Measurements from ENCODE around the gene HYAL2.
"Not testable (repeated sequence)": the region's sequence is repeated elsewhere in the genome, so short reads cannot be mapped to it uniquely, and the experiment has no call there.

The HYAL2 gene

DNA sequence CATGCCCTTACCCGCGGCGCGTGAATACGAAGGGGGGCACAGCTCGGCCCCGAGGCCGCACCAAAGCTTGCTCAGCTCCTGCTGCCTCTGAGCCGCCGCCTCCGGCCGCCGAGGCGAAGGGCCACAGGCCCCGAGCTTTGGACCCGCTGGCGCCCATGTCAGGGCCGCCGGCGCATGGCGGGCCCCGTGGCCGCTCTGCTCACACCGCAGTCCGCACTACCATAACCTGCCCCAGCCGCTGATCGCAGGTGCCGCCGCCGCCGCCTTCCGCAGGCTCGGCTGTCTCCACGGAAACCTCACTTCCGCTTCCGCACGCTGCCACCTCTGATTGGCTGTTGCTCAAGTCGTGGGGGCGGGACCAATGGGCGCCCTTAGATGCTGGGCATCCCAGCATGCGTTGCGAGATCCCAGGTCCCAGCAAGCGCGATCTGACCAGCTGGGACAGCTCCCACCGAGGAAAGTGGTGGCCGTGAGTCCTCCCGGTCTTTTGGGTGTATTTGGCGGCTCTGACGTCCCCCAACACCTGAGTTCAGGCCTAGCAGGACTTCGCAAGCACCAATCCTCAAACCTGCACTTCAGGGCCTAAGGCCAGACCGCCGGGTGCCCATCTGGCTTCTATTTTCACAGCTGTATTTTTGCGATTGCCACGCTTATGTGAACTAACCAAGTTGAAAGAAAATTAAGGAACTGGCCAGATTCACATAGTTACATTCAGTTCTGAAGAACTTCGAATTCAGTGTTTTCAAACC, 5.6 kb upstream of the HYAL2 start, which contains the start of gene TUSC2:
Gene TUSC2, minus strand, starts transcription at position 281 of the 749 bp plus-strand sequence. Its CDS starts 124 bp downstream, at position 157.
- DNase-seq, result peak; percentile 98

DNA sequence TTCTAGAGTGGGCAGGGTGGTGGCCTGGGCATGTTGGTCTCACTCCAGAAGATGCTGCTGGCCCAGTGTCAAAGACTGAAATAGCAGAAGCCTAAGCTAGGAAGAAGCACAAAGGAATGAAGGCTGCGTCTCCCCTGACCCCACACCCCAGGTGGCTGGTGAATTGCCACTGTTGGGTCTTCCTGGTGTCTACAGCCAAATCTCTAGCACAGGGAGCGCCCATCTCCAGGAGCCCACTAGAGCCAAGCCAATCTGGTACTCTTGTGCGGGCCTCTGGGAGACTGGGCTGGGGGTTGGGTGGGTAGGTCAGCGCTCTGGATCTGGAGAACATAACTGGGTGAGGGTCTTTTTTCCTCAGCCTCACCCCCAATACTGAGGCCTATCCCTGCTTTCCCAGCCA, 4.6 kb upstream of the HYAL2 start:
- DNase-seq, result no peak

DNA sequence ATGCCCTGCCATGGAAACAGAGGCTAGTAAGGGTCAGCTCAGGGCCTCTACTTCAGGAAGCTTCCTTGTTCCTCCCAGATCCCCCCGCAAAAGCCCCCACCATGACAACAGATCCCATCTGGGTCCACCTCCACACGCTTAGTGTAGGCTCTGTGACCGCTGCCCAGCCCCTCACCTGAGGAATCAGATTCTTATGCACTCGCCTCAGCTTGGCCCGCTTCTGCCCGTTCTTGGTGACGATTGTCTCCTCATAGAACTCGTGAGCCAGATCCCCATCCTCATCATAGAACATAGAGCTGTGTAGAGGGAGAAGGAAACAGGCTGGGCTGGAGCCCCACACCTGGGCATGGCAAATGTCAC, 3.6 kb upstream of the HYAL2 start:
- DNase-seq, result no peak

DNA sequence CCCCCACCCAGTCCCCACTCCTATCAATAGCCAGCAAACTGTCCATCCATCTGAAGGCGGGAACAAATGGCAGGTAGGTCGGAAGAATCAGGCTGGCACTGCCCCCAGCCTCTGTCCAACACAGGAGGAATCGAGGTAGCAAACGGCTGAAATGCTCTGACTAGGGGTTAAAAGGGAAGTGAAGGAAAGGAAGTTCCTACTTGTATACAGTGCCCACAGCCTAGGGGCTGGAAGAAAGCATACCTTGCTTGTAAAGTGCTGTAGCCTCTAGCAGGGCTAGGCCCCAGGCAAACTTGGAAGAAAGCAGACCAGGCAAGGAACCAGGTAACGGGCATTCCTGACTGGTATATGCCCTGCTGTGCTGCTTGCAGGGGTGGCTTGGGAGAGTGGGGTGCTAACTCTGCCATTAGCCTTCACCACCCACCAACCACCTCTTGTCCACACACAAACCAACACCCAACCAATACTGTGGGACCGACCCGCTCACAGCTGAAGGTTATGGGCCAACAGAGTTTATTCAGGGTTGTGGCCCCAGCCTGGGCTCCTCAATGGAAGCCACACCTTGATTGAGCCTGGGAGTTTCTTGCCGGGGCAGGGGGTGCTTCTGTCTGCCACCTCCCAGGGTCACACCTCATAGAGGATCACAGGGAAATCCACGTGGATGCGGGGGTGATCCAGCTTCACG, 3.1 kb upstream of the HYAL2 start:
- no peak for DNase-seq

DNA sequence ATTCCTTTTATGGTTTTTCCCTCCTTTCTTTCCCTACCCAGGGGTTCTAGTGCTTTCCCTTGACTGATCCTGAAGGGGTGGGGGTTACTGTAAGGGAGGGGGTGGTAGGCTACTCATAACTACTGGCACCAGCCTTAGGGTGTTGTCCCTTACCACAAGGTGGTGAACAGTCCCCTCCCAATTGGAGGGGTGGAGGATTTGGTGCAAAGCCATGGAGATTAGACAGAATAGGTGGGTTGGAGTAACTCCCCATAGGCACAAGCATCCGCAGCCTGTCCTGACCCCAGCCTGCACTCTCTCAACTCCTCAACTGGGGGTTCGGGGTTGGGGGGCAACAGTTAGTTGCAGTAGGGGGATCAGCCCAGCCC, 2.6 kb upstream of the HYAL2 start:
- DNase-seq, result no peak

DNA sequence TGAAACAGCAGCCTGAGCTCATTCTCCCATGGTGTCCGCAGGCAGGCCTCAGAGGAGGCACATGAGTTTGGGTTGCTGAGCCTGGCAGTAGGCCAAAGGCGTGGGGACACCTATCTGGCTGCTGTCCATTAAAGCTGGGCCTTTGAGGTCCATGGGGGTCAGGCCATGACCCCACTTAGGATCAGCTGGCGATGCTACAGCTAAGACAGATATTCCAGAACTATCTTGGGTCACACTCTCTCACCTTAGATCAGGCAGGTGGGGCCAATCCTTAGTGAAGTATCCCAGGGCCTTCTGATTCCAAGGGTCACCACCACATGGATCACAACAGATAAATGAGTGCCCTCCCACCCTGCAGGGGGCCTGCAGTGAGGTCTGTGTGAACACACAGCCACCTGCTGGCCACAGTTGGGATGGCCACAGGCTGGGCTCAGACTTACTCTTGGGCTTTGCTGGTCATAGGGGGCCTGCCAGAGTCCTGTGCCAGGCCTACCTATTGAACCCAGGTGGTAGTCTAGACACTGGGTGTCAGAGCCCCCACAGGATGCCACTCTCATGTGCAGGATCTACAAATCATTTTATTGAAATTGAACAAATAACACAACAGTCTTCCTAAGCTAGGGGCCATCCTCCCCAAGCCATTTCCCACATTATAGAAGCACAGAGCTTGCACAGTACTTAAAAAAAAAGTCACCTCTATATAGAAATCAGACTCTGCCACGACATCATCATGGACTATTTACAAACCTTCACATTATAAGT, 2.0 kb upstream of the HYAL2 start:
- DNase-seq, result peak; percentile 83

DNA sequence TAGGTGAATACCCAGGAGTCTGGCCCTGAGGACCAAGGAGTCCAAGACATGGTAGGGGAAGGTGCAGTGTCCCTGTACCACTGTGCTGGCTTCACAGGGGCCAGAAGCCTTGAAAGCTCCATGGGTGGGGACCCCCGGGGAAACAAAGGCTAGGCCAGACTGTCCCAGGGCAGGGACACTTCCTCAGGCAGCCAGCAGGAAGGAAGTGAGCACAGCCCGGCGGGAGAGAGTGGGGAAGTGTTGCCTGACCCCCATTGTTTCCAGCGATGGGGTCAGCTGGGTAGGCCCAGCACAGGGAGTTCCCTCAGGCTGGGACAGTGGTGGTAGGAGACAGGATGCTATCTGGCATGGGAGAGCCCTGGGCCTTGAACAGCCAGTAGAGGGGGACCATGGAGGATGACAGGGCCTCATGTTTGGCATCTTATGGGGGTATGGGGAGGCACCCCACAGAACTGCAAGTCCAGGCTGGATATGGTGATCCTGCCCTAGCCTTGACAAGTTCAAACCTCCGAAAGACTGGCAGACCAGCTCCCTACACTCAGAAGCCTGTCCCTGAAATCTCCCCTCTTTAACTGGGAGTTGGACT, 1.2 kb upstream of the HYAL2 start:
- DNase-seq, result no peak

DNA sequence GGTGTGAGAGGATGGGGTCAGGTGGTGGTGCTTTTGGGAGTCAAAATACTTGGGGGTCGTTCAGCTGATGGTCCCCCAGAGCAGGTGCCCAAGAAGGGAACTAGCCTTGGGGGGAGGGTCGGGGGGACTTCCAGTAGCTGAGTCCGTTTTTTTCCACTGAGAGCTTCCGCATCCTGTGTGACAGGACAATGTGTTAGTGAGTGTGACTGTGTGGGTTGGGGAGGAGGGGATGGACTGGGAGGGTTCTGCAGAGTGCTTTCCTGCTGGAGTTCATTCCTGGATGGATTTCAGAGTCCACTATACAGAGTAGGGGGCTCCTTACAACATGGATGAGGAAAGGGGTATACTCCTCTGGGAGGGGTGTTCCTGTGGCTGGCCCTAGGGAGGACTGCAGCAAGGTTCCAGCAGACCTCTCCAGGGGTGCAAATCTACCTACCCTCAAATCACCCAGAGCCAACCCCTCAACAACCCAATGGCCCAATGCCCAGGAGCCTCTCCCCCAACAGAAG, 601 bp upstream of the HYAL2 start:
- DNase-seq, result no peak

DNA sequence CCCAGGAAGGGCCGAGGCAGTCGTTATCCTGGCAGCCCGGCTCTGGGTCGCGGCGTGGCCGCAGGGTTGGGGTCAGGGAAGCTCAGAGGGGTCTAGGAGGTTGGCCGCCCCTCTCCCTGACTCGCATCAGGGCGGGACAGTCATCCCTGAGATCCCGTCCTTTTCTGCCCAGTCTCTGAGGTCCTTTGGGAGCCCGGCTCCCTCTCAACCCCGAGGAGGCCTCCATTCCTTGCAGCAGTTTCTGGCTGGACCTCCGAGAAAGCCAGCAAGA, 495 bp downstream of the HYAL2 start:
- no peak for DNase-seq

DNA sequence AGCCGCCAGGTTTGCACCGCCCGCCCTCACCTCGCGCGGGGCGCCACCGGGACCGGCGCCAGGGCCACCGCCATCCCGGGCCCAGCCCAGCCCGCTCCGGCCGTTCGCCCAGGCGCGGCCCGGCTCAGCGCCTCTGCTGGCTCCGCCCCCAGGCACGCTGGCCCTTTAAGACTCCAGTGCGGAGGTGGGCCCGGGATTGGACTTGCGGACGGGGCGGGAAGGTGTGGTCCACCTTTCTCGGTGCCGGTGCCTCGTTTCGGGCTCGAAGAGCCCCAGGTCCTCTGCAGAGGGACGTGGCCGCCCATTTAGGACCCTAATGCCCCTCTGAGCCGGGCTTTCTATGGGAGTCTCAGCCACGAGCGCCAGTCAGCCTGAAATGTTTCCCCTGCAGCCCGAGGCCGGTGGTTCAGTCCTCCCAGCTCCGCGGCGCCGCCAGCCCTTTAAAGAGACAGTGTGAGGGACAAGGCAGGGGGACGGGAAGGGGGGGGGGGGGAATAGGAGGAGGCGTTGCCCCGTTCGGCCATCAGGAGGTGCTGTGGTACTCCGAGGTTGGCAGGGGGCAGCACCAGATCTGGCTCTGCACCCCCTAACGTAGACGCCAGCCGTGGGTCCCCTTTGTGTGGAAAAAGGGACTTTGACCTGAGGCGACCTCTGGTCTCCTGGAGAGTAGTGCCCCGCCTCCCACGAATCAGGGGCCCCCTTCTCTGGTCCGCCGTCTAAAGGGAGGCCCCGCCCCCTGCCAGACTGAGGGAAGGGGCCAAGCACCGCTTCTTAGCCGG, 1.0 kb downstream of the HYAL2 start:
- peak; percentile 94 for DNase-seq

DNA sequence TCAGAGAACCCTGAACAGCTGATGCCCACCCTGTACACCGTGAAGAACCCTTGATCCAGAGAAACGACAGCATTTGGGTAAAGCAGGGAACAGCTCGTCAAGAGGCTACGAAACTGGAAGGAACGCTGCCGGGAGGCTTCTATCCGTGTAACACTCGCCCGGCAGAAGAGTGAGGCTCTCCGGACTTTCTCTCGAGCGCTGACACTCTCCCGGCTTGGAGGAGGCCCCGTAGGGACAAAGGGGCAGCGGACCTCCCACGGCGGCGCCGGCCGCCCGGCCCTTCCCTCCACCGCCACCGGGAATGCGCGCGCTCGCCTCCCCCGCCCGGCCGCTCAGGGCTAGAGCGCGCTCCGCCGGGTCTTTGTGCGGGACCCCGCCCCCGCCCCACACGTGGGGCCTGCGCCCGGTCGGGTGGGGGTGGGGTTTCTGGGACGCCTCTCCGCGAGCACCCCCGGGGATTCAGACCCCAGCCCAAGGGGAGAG, 1.7 kb downstream of the HYAL2 start:
- peak; percentile 81 for DNase-seq

DNA sequence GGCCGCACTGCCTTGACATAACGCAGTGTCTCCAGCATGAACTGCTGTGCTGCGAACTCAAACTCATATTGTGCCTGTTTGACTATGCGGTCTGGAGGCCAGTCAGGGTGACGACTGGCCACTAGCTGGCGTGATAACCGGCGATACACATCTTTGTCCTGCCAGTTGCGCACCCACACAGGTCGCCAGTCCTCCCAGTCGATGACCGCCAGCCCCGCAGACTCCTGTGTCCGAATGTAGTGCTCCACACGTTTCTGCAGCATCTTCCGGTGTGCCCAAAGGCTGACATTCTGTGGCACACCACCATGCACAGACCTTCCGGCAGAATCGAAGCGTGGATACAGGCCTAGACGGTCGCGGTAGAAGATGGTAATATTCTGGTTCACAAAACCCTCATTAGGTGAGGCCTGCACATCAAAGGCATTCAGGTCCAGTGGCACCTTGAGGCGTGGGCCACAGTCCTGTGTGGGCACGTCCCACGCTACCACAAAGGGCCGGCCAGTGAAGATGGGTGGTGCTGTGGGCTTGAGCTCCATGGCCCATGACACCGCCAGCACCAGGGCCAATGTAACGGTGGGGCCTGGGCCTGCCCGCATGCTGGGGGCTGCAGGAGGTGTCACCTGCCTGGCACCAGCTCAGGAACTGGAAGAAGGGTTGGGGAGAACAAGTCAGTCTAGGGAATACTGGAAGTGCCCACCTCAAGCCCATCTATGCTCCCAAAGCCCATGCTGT, 2.5 kb downstream of the HYAL2 start:
- DNase-seq, result no peak

DNA sequence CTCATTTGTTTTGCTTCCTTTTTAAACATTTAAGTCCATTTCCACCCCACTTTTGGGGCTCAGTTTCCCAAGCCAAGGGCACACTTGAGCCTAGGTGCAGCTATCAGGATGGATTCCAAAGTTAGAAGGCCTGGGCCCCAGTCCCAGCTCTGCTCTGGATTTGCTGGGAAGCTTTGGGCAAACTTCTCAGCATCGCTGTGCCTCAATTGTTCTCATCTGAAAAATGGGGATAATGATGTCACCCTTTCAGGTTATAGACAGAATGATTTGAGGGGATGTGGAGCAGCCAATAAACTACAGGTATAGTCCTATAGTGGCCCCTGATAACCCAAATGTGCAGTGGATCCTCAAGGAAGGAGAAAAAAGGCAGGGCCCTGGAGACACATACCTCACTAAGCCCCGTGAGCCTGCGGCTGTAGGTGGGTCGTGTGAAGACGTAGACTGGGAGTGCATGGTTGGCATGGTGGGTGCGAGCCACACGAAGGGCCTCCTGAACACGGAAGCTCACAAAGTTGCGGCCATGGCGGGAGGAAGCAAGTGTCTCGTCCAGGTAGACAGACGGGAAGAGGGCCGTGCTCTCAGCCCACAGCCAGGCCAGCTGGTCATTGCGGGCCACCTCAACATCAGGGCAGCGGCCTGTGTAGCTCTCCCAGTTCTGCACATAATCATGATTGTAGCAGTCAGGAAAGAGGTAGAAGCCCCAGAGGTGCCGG, 3.2 kb downstream of the HYAL2 start:
- DNase-seq, result no peak

DNA sequence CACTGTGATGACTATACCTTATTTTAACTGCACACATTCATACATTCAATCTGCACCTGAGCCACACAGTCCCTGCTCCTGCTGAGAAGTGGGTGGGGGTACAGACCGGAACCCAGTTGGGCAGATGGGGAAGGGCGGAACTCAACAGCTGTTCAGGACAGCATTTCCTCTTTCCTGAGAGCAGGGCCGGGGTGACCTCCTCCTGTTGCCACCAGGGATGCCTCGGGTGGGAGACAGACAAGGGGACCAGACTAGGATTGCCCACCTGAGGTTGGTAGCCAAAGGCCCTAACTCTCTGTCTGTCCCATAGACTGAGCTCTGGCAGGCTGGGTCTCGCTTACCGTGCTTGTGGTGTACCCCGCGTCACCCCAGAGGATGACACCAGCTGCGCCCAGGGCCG, 3.9 kb downstream of the HYAL2 start:
- DNase-seq, result no peak

DNA sequence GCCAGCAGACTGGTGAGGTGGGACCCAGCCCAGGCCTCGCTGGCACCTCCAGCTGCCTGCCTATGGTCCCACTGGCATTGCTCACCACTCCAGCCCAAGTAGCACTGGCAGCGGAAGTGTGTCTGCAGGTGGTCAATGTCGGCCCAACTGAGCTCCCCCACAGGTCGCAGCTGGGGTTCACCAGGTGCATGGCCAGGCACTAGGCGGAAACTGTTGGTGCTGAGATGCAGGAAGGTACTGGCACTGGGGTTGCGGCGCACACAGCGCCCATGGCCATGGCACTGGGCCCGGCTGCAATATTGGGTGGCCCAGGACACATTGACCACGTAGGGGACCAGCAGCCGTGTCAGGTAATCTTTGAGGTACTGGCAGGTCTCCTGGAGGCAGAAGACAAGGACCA, 4.4 kb downstream of the HYAL2 start:
- DNase-seq, result no peak

DNA sequence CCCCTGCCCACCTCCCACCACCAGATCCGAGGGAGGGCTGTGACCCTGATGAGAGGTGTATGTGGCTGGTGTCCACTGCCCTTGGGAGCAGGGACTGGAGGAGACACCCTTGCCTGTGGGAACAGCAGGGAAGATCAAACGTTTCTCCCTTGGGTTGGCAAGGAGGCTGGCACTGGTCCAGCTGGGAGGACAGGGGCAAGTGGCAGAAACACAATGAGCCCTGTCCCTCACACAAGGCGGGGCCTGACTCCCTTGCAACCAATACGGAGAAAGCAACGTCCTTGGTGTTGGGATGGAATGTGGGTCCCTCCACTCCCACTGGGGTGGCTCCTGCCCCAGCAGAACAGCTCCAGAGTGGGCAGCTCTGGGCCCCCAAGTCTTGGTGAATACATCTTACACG, 5.2 kb downstream of the HYAL2 start:
- DNase-seq, result no peak

DNA sequence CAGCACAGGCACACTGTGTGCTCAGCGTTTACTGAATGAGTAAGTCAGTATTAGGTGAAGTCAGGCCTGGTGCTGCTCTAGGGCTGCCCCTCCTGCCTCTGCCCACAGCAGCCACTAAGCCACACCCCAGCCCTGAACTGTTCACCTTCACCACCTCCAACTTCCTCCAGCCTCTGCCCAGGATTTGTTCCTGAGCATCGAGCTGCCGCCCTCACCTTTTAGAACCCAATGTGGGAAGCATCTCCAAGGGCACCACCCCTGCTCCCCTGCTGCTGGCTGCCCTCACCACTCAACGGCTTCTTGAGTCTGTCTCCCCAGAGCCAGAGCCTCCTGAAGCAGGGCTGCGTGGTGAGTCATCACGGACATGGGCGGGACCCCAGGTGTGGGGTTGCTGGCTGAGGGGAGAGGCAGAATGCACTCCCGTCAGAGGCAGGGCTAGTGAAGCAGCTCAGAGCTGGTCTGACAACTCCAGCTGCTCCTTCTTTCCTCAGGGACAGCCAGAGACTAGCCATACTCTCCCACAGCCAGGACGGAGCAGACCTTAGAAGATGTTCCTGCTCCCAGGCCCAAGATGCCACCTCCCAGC, 5.8 kb downstream of the HYAL2 start:
- DNase-seq, result no peak

DNA sequence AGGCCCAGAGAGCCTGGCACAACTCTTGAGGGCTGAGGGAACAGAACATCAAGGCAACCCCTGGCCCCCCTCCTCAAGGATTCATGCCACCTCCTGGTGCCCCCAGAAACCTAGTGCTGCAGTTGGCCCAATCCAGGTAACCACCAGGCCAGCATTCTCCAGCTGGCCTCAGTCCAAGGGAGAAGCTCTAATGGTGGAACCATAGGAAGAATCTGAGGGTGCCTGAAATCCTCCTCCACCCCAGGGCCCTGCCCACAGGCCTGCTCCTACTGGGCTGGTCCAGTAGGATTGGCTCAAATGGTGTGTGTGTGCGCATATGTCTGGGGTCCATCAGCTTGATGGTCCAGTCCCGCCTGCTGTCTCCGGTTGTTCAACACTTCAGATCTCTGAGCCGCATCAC, 7.7 kb downstream of the HYAL2 start:
- no peak for DNase-seq

DNA sequence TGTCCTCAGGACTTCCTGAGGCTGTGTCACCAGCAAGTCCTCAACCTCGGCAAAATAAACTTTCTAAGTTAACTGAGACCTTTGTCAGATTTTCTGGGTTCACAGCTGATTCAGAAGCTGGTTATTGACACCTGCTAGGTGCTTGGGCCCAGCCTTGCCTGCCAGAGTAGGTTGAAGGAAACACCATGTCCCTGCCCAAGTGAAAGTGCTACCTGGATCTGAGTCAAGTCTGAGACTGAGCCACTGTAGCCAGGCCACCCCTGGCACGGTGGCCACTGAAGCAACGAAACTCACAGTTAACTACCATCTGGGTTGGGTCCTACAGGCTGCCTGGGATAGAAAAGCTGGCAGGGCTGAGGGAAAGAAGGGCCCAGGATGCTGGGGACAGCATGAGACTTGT, 8.2 kb downstream of the HYAL2 start:
- no peak for DNase-seq

DNA sequence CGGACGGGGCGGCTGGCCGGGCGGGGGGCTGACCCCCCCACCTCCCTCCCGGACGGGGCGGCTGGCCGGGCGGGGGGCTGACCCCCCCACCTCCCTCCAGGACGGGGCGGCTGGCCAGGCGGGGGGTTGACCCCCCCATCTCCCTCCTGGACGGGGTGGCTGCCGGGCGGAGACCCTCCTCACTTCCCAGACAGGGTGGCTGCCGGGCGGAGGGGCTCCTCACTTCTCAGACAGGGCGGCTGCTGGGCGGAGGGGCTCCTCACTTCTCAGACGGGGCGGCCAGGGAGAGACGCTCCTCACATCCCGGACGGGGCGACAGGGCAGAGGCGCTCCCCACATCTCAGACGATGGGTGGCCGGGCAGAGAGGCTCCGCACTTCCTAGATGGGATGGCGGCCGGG, 10.5 kb downstream of the HYAL2 start:
- not testable (repeated sequence) for DNase-seq

DNA sequence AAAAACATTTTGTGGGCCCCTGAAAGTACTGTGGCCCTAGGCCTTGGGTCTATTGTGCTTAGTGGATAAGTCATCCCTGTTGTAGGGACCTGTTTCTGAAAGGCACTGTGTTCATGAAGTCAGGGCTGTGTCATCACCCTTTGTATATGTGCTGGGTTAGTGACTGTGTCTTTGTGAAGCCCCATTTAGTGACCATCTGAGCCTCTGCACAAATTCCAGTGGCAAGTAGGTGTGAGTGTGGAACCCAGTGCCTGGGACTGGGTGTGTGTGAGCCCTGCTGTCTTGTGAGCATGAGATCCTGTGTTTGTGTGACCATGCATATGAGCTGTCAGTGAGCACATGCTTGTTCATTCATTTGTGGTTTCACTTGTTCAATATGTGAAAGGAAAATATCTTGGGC, 17.9 kb downstream of the HYAL2 start:
- DNase-seq, result no peak

Measured in NCI-H82 (cell line).